GM23248 (cell line): ENCODE data around the gene HABP2. TPM values are rescaled to one million over a fixed set of nuclear protein-coding genes. Genes with fewer than 3 reads are reported as not detected.

Source experiments
- DNase-seq: peaks from one replicate; pipeline ENCODE4 v3.0.0-alpha.2; 2015
- H2AFZ ChIP-seq: fragments of 200-600 bp; sonication (generic); 2 replicates; pipeline ENCODE4 v1.6.1; 2016; ENCODE audit warnings: antibody characterized with exemption
- H3F3A ChIP-seq: fragments of 200-600 bp; sonication (generic); 2 replicates; pipeline ENCODE4 v1.6.1; 2016; ENCODE audit warnings: mild to moderate bottlenecking, antibody characterized with exemption, mixed run types; ENCODE audit not compliant: insufficient read depth
- H3K27ac ChIP-seq: fragments of 200-600 bp; sonication (generic); 2 replicates; pipeline ENCODE4 v1.5.1; 2016; ENCODE audit warnings: mild to moderate bottlenecking
- H3K27me3 ChIP-seq: fragments of 200-600 bp; sonication (generic); replicated peaks from 2 replicates; pipeline ENCODE4 v1.6.1; 2016; ENCODE audit warnings: mild to moderate bottlenecking; ENCODE audit not compliant: insufficient read depth
- H3K36me3 ChIP-seq: fragments of 200-600 bp; sonication (generic); 2 replicates; pipeline ENCODE4 v1.6.1; 2016; ENCODE audit warnings: low read depth, mild to moderate bottlenecking
- H3K4me1 ChIP-seq: fragments of 200-600 bp; sonication (generic); 2 replicates; pipeline ENCODE4 v1.6.1; 2016; ENCODE audit warnings: mild to moderate bottlenecking; ENCODE audit not compliant: insufficient read depth
- H3K4me2 ChIP-seq: fragments of 200-600 bp; sonication (generic); one replicate; pipeline ENCODE4 v1.6.1; 2016; ENCODE audit warnings: mild to moderate bottlenecking; ENCODE audit not compliant: unreplicated experiment
- H3K4me3 ChIP-seq: fragments of 200-600 bp; sonication (generic); 2 replicates; pipeline ENCODE4 v1.5.1; 2016; ENCODE audit warnings: mild to moderate bottlenecking
- H3K79me2 ChIP-seq: fragments of 200-600 bp; sonication (generic); 2 replicates; pipeline ENCODE4 v1.6.1; 2016; ENCODE audit warnings: mild to moderate bottlenecking; ENCODE audit not compliant: insufficient read depth
- H3K9ac ChIP-seq: fragments of 200-600 bp; sonication (generic); 2 replicates; pipeline ENCODE4 v1.6.1; 2016; ENCODE audit warnings: mild to moderate bottlenecking
- H3K9me2 ChIP-seq: fragments of 200-600 bp; sonication (generic); 2 replicates; pipeline ENCODE4 v1.6.1; 2016; ENCODE audit warnings: mixed run types, mild to moderate bottlenecking, moderate library complexity; ENCODE audit not compliant: insufficient read depth
- H3K9me3 ChIP-seq: fragments of 200-600 bp; sonication (generic); one replicate; pipeline ENCODE4 v1.6.1; 2017; ENCODE audit warnings: low read depth
- H4K20me1 ChIP-seq: fragments of 200-600 bp; sonication (generic); 2 replicates; pipeline ENCODE4 v1.6.0; 2016; ENCODE audit not compliant: insufficient read depth
- EZH2 ChIP-seq: fragments of 200-600 bp; sonication (generic); IDR thresholded peaks from 2 replicates; pipeline ENCODE4 v1.6.1; 2018; ENCODE audit warnings: antibody characterized with exemption, mild to moderate bottlenecking; ENCODE audit not compliant: insufficient read depth, poor library complexity, severe bottlenecking
- EZH2phosphoT487 ChIP-seq: fragments of 200-600 bp; sonication (generic); IDR thresholded peaks from 2 replicates; pipeline ENCODE4 v1.6.1; 2018; ENCODE audit warnings: antibody characterized with exemption, moderate library complexity, mild to moderate bottlenecking, low read depth; ENCODE audit not compliant: insufficient read depth
- WGBS, 2 experiments: methylation state at CpG; one replicate each; pipeline ENCODE4 v1.1.6; 2015 to 2017; ENCODE audit warnings: low lambda C conversion rate in 2 of 2, low coverage in 1 of 2; ENCODE audit errors: missing lambda C conversion rate in 2 of 2; 5-methylcytosine and 5-hydroxymethylcytosine counted together
- in situ Hi-C: fragments of 300-500 bp; cut with MboI; formaldehyde crosslinking; loops from 2 replicates; pipeline ENCODE4 v1.15.0; 2020
- polyA plus RNA-seq: library from polyadenylated mRNA; unstranded; fragments of >200 nt; fragmentation: Nextera tagmentation; extraction: Ambion mirVana; gene quantifications from 2 replicates; pipeline ENCODE4 v1.2.1, GENCODE V29; 2016
- total RNA-seq: library from RNA; depleted of rRNA; stranded (reverse); fragments of >200 nt; shearing (Covaris generic); gene quantifications from 2 replicates; pipeline ENCODE4 v1.2.3, GENCODE V29; 2014

Gene HABP2
- total and polyA plus RNA-seq, 2 experiments from 2014 or later = not detected

- H3K9ac ChIP-seq = no peak overlapping the region
- 74 to 79% methylated on average over 3 of the region's 3 CpGs for WGBS, 2 experiments
- 0 out of 2 replicates have a peak, but pooled peaks cover under 1% of the 10 kb centered on the region for H3K4me1 ChIP-seq
- H3K9me2 ChIP-seq = no peaks in the 10 kb centered on the region
- H3K27me3 ChIP-seq = no peaks in the 10 kb centered on the region
- H3K9me3 ChIP-seq = no peaks in the 10 kb centered on the region
- no peak overlapping the region for H3K27ac ChIP-seq
- H4K20me1 ChIP-seq = no peaks in the 10 kb centered on the region
- H2AFZ ChIP-seq = no peak overlapping the region
- DNase-seq = no peak
- no peak overlapping the region for H3K4me3 ChIP-seq
- H3K4me2 ChIP-seq = no peak overlapping the region
- 0 out of 2 replicates have a peak, but pooled peaks cover under 1% of the 10 kb centered on the region for H3F3A ChIP-seq
- TF ChIP-seq EZH2 (no peak), EZH2phosphoT487 (no peak)
- in situ Hi-C loops = no loop called here
- H3K36me3 ChIP-seq = no peaks in the 10 kb centered on the region
- no peaks in the 10 kb centered on the region for H3K79me2 ChIP-seq
These were observed 20.1 kb upstream of the HABP2 start for GRCh38 chr10:113532724-113533123.

- Histone ChIP-seq H3F3A (peaks cover 1% of the 10 kb centered on the region; the same call in 1 of the 2 replicates), H2AFZ (no peak overlapping the region), H4K20me1 (no peaks in the 10 kb centered on the region), H3K36me3 (no peaks in the 10 kb centered on the region), H3K9me3 (no peaks in the 10 kb centered on the region), H3K4me1 (0 out of 2 replicates have a peak, but pooled peaks cover 5% of the 10 kb centered on the region), H3K9ac (no peak overlapping the region), H3K27me3 (no peaks in the 10 kb centered on the region), H3K79me2 (no peaks in the 10 kb centered on the region), H3K27ac (no peak overlapping the region), H3K4me3 (no peak overlapping the region), H3K4me2 (no peak overlapping the region), H3K9me2 (no peaks in the 10 kb centered on the region)
- in situ Hi-C loops = no loop called here
- 16 to 21% methylated on average over 6 of the region's 6 CpGs for WGBS, 2 experiments
- TF ChIP-seq EZH2 (no peak), EZH2phosphoT487 (no peak)
- no peak for DNase-seq
These were observed 19.1 kb upstream of the HABP2 start for GRCh38 chr10:113533801-113534200.

- no peak for DNase-seq
- H3K4me1 ChIP-seq = peaks cover 9% of the 10 kb centered on the region
- H3K4me2 ChIP-seq = no peak overlapping the region
- H4K20me1 ChIP-seq = no peaks in the 10 kb centered on the region
- H3K79me2 ChIP-seq = no peaks in the 10 kb centered on the region
- WGBS, 2 experiments = 45 to 49% methylated on average over 4 of the region's 4 CpGs
- H3K9ac ChIP-seq = no peak overlapping the region
- no peak for TF ChIP-seq EZH2
- no peak for TF ChIP-seq EZH2phosphoT487
- peaks cover 8% of the 10 kb centered on the region for H3F3A ChIP-seq
- in situ Hi-C loops = no loop called here
- H3K36me3 ChIP-seq = no peaks in the 10 kb centered on the region
- no peaks in the 10 kb centered on the region for H3K9me3 ChIP-seq
- no peak overlapping the region for H3K27ac ChIP-seq
- H3K27me3 ChIP-seq = no peaks in the 10 kb centered on the region
- no peak overlapping the region for H3K4me3 ChIP-seq
- no peak overlapping the region for H2AFZ ChIP-seq
- no peaks in the 10 kb centered on the region for H3K9me2 ChIP-seq
These were observed 18.4 kb upstream of the HABP2 start for GRCh38 chr10:113534423-113534822.

- Histone ChIP-seq H3K9ac (no peak overlapping the region), H2AFZ (no peak overlapping the region), H3K27me3 (no peaks in the 10 kb centered on the region), H3K9me2 (no peaks in the 10 kb centered on the region), H3K4me1 (peaks cover 27% of the 10 kb centered on the region), H3K9me3 (no peaks in the 10 kb centered on the region), H3K4me2 (no peak overlapping the region), H3K27ac (no peak overlapping the region), H3K79me2 (no peaks in the 10 kb centered on the region), H4K20me1 (no peaks in the 10 kb centered on the region), H3K36me3 (no peaks in the 10 kb centered on the region), H3F3A (peaks cover 20% of the 10 kb centered on the region), H3K4me3 (no peak overlapping the region)
- TF ChIP-seq EZH2phosphoT487 (no peak), EZH2 (no peak)
- WGBS, 2 experiments = 67 to 71% methylated on average over 3 of the region's 3 CpGs
- no peak for DNase-seq
- in situ Hi-C loops = no loop called here
These were observed 15.2 kb upstream of the HABP2 start for GRCh38 chr10:113537672-113538071.

DNA sequence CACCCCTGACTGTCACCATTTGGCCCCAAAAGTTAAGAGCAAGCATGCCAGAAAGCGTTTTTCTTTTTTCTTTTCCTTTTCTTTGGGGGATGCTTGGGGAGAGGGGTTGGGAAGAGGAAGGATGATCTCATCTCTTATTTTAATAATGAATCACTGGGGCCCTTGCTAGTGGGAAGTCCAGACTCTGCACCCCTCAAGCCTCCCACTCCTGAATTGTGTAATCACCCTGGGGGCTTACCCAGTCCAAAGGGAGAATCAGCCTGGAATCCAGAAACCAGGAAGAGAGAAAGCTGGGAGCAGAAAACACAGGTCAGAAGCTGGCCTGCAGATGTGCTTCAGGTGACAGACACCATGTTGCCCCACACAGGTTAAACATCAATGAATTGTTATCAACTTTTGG is 14.7 kb upstream of the HABP2 start:
- in situ Hi-C loops = no loop called here
- WGBS, 2 experiments = 80 to 92% methylated on average over 1 of the region's 1 CpG
- no peak for TF ChIP-seq EZH2
- no peak for TF ChIP-seq EZH2phosphoT487

More for the DNA sequence above, 14.7 kb upstream of the HABP2 start:
- Histone ChIP-seq H3K27me3 (no peaks in the 10 kb centered on the region), H4K20me1 (no peaks in the 10 kb centered on the region), H3K36me3 (no peaks in the 10 kb centered on the region), H3K79me2 (no peaks in the 10 kb centered on the region), H3K4me1 (peaks cover 27% of the 10 kb centered on the region), H3K4me2 (no peak overlapping the region), H3K4me3 (no peak overlapping the region), H3K9ac (no peak overlapping the region), H3K9me3 (no peaks in the 10 kb centered on the region), H3F3A (peaks cover 20% of the 10 kb centered on the region), H3K27ac (no peak overlapping the region), H2AFZ (no peak overlapping the region), H3K9me2 (no peaks in the 10 kb centered on the region)
- DNase-seq = no peak
